HepG2 (cell line): ENCODE results near the gene WNT3A. TPM values are rescaled to one million over a fixed set of nuclear protein-coding genes. Genes with fewer than 3 reads are reported as not detected.
A peak's percentile ranks its signal among the peaks of the same experiment; 100 is the strongest.

Experiments
- AKAP8 ChIP-seq: sonication (generic); formaldehyde crosslinking; IDR thresholded peaks from 2 replicates; pipeline ENCODE4 v1.5.1; 2020; ENCODE audit warnings: mild to moderate bottlenecking, missing genetic modification reagents
- CENPT ChIP-seq: sonication (generic); formaldehyde crosslinking; IDR thresholded peaks from 2 replicates; pipeline ENCODE4 v1.8.0; 2022; ENCODE audit warnings: low read depth, mild to moderate bottlenecking, moderate library complexity, missing genetic modification reagents
- E2F5 ChIP-seq: sonication (generic); formaldehyde crosslinking; conservative IDR thresholded peaks from 2 replicates; pipeline ENCODE4 v1.4.0; 2020; ENCODE audit warnings: missing genetic modification reagents
- HNRNPLL ChIP-seq: fragments of 200-400 bp; formaldehyde crosslinking; IDR thresholded peaks from 2 replicates; pipeline ENCODE4 v1.6.1; 2017; ENCODE audit warnings: mild to moderate bottlenecking, low read depth, low read length; ENCODE audit not compliant: poor library complexity, severe bottlenecking
- IRF9 ChIP-seq: sonication (generic); formaldehyde crosslinking; IDR thresholded peaks from 2 replicates; pipeline ENCODE4 v1.8.0; 2022; ENCODE audit warnings: missing genetic modification reagents, mild to moderate bottlenecking, borderline replicate concordance
- JUND ChIP-seq: sonication (generic); formaldehyde crosslinking; IDR thresholded peaks from 2 replicates; pipeline ENCODE4 v1.8.0; 2022; ENCODE audit warnings: mild to moderate bottlenecking, missing genetic modification reagents
- KAT7 ChIP-seq: IDR thresholded peaks from 2 replicates; pipeline ENCODE4 v1.6.1; 2018; ENCODE audit warnings: borderline replicate concordance, missing compliant biosample characterization
- REPIN1 ChIP-seq: sonication (generic); formaldehyde crosslinking; IDR thresholded peaks from 2 replicates; pipeline ENCODE4 v1.8.0; 2022; ENCODE audit warnings: missing genetic modification reagents, low read depth, mild to moderate bottlenecking, borderline replicate concordance
- REXO4 ChIP-seq: sonication (generic); formaldehyde crosslinking; IDR thresholded peaks from 2 replicates; pipeline ENCODE4 v1.8.0; 2022; ENCODE audit warnings: missing genetic modification reagents, mild to moderate bottlenecking, borderline replicate concordance
- TFDP1 ChIP-seq: IDR thresholded peaks from 2 replicates; pipeline ENCODE4 v1.6.1; 2016; ENCODE audit warnings: missing compliant biosample characterization, missing genetic modification reagents, borderline replicate concordance
- UBTF ChIP-seq: sonication (generic); formaldehyde crosslinking; IDR thresholded peaks from 2 replicates; pipeline ENCODE4 v1.4.0; 2020; ENCODE audit warnings: mild to moderate bottlenecking, missing genetic modification reagents
- ZBTB25 ChIP-seq: IDR thresholded peaks from 2 replicates; pipeline ENCODE4 v1.6.1; 2018; ENCODE audit warnings: missing genetic modification reagents
- ZNF18 ChIP-seq: sonication (generic); formaldehyde crosslinking; IDR thresholded peaks from 2 replicates; pipeline ENCODE4 v1.8.0; 2022; ENCODE audit warnings: mild to moderate bottlenecking, missing genetic modification reagents; ENCODE audit not compliant: insufficient replicate concordance
- ZNF572 ChIP-seq: sonication (generic); formaldehyde crosslinking; IDR thresholded peaks from 2 replicates; pipeline ENCODE4 v1.5.1; 2020; ENCODE audit warnings: mild to moderate bottlenecking, missing genetic modification reagents
- ZNF83 ChIP-seq: sonication (generic); formaldehyde crosslinking; IDR thresholded peaks from 2 replicates; pipeline ENCODE4 v1.4.0; 2020; ENCODE audit warnings: missing genetic modification reagents, mild to moderate bottlenecking, borderline replicate concordance
- ZUFSP ChIP-seq: sonication (generic); formaldehyde crosslinking; IDR thresholded peaks from 2 replicates; pipeline ENCODE4 v1.9.0; 2021; ENCODE audit warnings: missing genetic modification reagents, mild to moderate bottlenecking, borderline replicate concordance
- polyA plus RNA-seq, 8 experiments: library from polyadenylated mRNA; depleted of rRNA in 3 of 8; stranded (reverse) in 7 of 8; unstranded in 1 of 8; fragments of >200 nt; fragmentation: Illumina TruSeq in 4 of 8; extraction: Trizol in 4 of 8; gene quantifications; 2 replicates each; pipeline versions ENCODE4 v1.2.1 to v1.2.3, GENCODE V29; 2011 to 2016; ENCODE audit warnings: low read depth in 4 of 8, missing spikeins in 1 of 8, mixed read lengths in 1 of 8; ENCODE audit not compliant: insufficient read depth in 1 of 8
- total RNA-seq, 5 experiments: library from RNA; depleted of rRNA; stranded (reverse); fragments of >200 nt; fragmentation: Illumina TruSeq; extraction: Trizol; gene quantifications; 2 replicates each; pipeline ENCODE4 v1.2.3, GENCODE V29; 2016; ENCODE audit warnings: low read depth in 1 of 5

WNT3A gene
- total and polyA plus RNA-seq, 2 of the 13 experiments (the other 11 are each of a cell fraction or from before 2014, with no cell fraction given): not detected

- TF ChIP-seq REXO4 (no peak), ZNF572 (no peak), UBTF (CRISPR knock-in tag) (peak; percentile 80), ZNF83 (no peak), REPIN1 (CRISPR knock-in tag) (no peak), ZUFSP (CRISPR knock-in tag) (no peak), AKAP8 (CRISPR knock-in tag) (0 out of 2 replicates have a peak, but pooled peaks have one; percentile 9), ZNF18 (CRISPR knock-in tag) (no peak), IRF9 (CRISPR knock-in tag) (no peak), ZBTB25 (CRISPR knock-in tag) (no peak; the same call in 1 of the 2 replicates), JUND (CRISPR knock-in tag) (no peak), KAT7 (CRISPR knock-in tag) (no peak; the same call in 1 of the 2 replicates), CENPT (CRISPR knock-in tag) (no peak), HNRNPLL (no peak), E2F5 (CRISPR knock-in tag) (no peak), TFDP1 (no peak)
Measured at GRCh38 chr1:228082918-228083870, 76.4 kb downstream of the WNT3A start (continued).
